ENCODE measurements around the gene ANKRD44. TPM values are rescaled to one million over a fixed set of nuclear protein-coding genes. Genes with fewer than 3 reads are reported as not detected.
"Not testable (repeated sequence)": the region's sequence is repeated elsewhere in the genome, so short reads cannot be mapped to it uniquely, and the experiment has no call there.

The ANKRD44 gene
- total and polyA plus RNA-seq, 4 donors = 25.9 to 63.5 (median 31.5) TPM

DNA sequence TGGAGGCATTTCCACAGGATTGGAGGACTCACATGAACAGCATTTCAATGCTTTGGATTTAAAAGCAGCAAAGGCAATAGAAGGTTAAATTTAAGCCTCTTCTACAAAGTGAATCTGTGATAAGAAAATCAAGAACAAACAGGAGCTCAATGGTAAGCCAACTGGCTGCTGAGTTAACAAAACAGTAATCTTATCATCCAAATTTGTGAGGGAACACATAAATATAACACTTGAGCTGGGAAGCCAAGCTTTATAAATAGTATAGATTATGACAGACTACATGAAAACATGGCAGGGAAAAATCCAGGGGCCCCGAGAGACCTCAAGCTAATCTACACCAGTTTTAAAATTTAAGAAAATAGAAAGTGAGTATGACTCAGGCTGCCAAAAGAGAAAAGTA lies 275.6 kb downstream of the ANKRD44 start:
- DNase-seq (ENCODE audit: low read depth in 4 of 6, low spot score in 6 of 6) = peak in 1 of 6 donors; percentile 65
- no peaks in the 10 kb centered on the region for H3K27me3 ChIP-seq (ENCODE audit: control insufficient read depth, insufficient read depth, low read length)
- no peak overlapping the region for H3K27ac ChIP-seq (ENCODE audit: low read depth, low read length)
- H3K9me3 ChIP-seq (ENCODE audit: control insufficient read depth, insufficient read depth, low read length) = no peaks in the 10 kb centered on the region
- H3K4me3 ChIP-seq (ENCODE audit: low read depth, low read length) = no peak overlapping the region
- no CpG with 5 or more reads among the region's 1 CpG for WGBS (ENCODE audit: insufficient coverage)
- H3K36me3 ChIP-seq (ENCODE audit: control insufficient read depth, insufficient read depth, low read length) = no peaks in the 10 kb centered on the region
- H3K4me1 ChIP-seq (ENCODE audit: control insufficient read depth, insufficient read depth, low read length) = no peaks in the 10 kb centered on the region

DNA sequence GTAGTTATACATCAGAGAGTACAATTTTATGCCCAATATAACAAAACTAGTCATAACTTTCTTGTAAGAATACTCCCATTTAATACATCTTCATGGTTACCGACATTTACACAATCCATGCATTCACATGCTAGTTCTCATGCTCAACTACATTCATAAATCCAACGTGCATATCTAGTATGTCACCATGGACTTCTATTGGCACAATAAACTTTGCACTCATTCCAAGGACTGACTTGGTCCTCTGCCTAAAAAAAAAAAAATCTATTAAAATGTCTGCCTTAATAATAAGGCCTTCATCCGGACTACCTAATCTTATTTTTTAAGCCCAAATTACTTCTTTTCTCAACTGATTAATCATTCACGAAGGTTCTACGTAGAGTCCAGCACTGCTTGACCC lies 276.3 kb downstream of the ANKRD44 start:
- 82% methylated on average over 3 of the region's 5 CpGs for WGBS (ENCODE audit: insufficient coverage)

DNA sequence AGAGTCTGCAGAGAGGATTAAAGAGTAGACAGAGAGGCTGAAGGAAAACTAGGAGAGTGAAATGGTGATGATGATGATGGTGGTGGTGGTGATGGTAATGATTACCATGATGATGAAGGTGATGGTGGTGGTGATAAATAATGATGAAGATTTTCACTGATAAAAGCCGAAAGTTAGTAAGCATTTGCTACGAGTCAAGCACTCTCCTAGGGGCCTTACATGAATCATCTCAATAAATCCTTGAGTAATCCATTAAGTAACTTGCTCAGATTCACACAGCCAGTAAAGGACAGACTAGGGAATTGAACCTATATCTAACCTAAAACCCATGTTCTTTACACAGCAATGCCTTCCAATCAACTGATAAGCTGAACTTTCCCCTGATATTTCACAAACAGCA lies 277.4 kb downstream of the ANKRD44 start:
- Histone ChIP-seq H3K27ac (ENCODE audit: low read depth, low read length) (no peak overlapping the region), H3K36me3 (ENCODE audit: control insufficient read depth, insufficient read depth, low read length) (no peaks in the 10 kb centered on the region), H3K9me3 (ENCODE audit: control insufficient read depth, insufficient read depth, low read length) (no peaks in the 10 kb centered on the region), H3K27me3 (ENCODE audit: control insufficient read depth, insufficient read depth, low read length) (no peaks in the 10 kb centered on the region), H3K4me1 (ENCODE audit: control insufficient read depth, insufficient read depth, low read length) (no peaks in the 10 kb centered on the region), H3K4me3 (ENCODE audit: low read depth, low read length) (no peak overlapping the region)
- DNase-seq (ENCODE audit: low read depth in 4 of 6, low spot score in 6 of 6) = no peak
- 80% methylated on average over 1 of the region's 2 CpGs for WGBS (ENCODE audit: insufficient coverage)

More for the DNA sequence above, 276.3 kb downstream of the ANKRD44 start:
- H3K27me3 ChIP-seq (ENCODE audit: control insufficient read depth, insufficient read depth, low read length) = no peaks in the 10 kb centered on the region
- H3K4me1 ChIP-seq (ENCODE audit: control insufficient read depth, insufficient read depth, low read length) = no peaks in the 10 kb centered on the region
- H3K9me3 ChIP-seq (ENCODE audit: control insufficient read depth, insufficient read depth, low read length) = no peaks in the 10 kb centered on the region
- no peak overlapping the region for H3K4me3 ChIP-seq (ENCODE audit: low read depth, low read length)
- no peak for DNase-seq (ENCODE audit: low read depth in 4 of 6, low spot score in 6 of 6)
- H3K36me3 ChIP-seq (ENCODE audit: control insufficient read depth, insufficient read depth, low read length) = no peaks in the 10 kb centered on the region
- no peak overlapping the region for H3K27ac ChIP-seq (ENCODE audit: low read depth, low read length)

DNA sequence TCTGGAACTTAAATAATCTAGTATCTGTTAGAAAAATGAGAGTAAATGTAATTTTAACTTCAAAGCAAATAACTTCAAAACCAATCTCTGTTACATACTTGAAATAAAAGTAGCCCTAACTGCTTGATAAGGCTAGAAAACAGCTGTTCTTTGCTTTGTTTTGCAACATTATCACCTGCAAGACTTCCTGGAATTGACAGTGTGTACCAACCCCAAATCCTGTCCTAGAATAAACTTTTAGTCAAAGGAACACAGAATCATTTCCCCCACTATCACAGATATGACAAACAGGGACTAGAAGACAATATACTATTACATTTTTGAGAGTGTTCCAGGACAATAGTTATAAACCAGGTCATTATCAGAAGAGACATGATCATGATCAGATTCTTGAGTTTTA lies 278.8 kb downstream of the ANKRD44 start:
- Histone ChIP-seq H3K4me3 (ENCODE audit: low read depth, low read length) (no peak overlapping the region), H3K4me1 (ENCODE audit: control insufficient read depth, insufficient read depth, low read length) (no peaks in the 10 kb centered on the region), H3K27ac (ENCODE audit: low read depth, low read length) (no peak overlapping the region), H3K27me3 (ENCODE audit: control insufficient read depth, insufficient read depth, low read length) (no peaks in the 10 kb centered on the region), H3K36me3 (ENCODE audit: control insufficient read depth, insufficient read depth, low read length) (peaks cover 3% of the 10 kb centered on the region), H3K9me3 (ENCODE audit: control insufficient read depth, insufficient read depth, low read length) (no peaks in the 10 kb centered on the region)
- DNase-seq (ENCODE audit: low read depth in 4 of 6, low spot score in 6 of 6) = no peak

DNA sequence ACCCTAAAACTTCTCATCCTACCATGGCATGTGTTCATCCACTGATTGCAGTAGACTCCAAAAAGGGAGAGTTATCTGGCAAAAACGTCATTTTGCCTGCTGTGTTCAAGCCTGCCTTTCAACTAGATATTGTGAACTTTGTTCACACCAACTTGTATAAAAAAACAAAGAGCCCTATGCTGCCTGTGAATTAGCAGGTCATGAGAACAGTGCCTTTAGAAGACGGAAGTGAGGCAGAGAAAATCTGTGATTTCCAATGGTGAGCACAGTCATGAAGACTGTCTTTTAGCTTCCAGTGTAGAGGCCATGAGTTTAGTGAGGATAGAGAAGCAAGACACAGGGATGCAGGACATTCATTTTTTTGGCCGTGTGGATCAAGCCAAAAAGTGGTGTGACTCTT lies 280.5 kb downstream of the ANKRD44 start:
- Histone ChIP-seq H3K27ac (ENCODE audit: low read depth, low read length) (no peak overlapping the region), H3K36me3 (ENCODE audit: control insufficient read depth, insufficient read depth, low read length) (peaks cover 3% of the 10 kb centered on the region), H3K4me1 (ENCODE audit: control insufficient read depth, insufficient read depth, low read length) (no peaks in the 10 kb centered on the region), H3K27me3 (ENCODE audit: control insufficient read depth, insufficient read depth, low read length) (no peaks in the 10 kb centered on the region), H3K4me3 (ENCODE audit: low read depth, low read length) (no peak overlapping the region), H3K9me3 (ENCODE audit: control insufficient read depth, insufficient read depth, low read length) (no peaks in the 10 kb centered on the region)
- no peak for DNase-seq (ENCODE audit: low read depth in 4 of 6, low spot score in 6 of 6)
- WGBS (ENCODE audit: insufficient coverage) = 80% methylated on average over 2 of the region's 3 CpGs

DNA sequence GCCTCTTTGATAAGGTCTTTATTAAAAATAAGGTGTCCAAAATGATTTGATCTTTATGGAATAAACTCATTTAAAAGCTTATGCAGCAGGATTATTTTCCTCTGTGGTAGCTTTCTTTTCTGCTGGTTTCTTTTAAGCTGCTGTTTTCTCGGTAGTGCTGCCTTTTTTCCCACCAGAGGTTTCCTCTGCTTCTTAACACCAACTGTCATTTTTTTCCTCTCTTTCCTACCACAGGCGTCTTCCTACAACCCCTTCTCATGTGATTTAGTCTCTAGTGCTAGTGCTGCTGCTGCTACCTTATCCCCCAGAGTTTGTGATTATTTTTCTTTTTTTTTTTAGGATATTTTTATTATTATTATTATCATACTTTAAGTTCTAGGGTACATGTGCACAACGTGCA lies 281.9 kb downstream of the ANKRD44 start:
- Histone ChIP-seq H3K4me1 (ENCODE audit: control insufficient read depth, insufficient read depth, low read length) (no peaks in the 10 kb centered on the region), H3K27ac (ENCODE audit: low read depth, low read length) (no peak overlapping the region), H3K9me3 (ENCODE audit: control insufficient read depth, insufficient read depth, low read length) (no peaks in the 10 kb centered on the region), H3K4me3 (ENCODE audit: low read depth, low read length) (no peak overlapping the region), H3K27me3 (ENCODE audit: control insufficient read depth, insufficient read depth, low read length) (no peaks in the 10 kb centered on the region), H3K36me3 (ENCODE audit: control insufficient read depth, insufficient read depth, low read length) (peaks cover 3% of the 10 kb centered on the region)
- DNase-seq (ENCODE audit: low read depth in 4 of 6, low spot score in 6 of 6) = no peak
- WGBS (ENCODE audit: insufficient coverage) = no CpG with 5 or more reads among the region's 3 CpGs

DNA sequence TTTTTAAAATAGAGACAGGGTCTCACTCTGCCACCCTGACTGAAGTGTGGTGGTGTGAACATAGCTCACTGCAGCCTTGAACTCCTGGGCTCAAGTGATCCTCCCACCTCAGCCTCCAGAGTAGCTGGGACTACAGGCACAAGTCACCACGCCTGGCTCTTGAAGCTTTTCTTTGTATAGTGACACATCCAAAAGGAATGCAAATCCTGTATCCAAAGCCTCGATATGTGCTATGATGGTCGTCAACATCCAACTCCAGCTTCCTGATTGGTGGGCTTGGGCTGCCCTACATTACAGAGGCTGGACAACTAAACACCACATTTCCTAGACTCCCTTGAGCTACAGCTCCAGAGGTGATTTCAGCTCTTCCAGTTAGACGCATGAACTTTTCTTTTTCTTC lies 282.4 kb downstream of the ANKRD44 start:
- 78% methylated on average over 2 of the region's 4 CpGs for WGBS (ENCODE audit: insufficient coverage)
- Histone ChIP-seq H3K4me3 (ENCODE audit: low read depth, low read length) (no peak overlapping the region), H3K36me3 (ENCODE audit: control insufficient read depth, insufficient read depth, low read length) (peaks cover 3% of the 10 kb centered on the region), H3K27ac (ENCODE audit: low read depth, low read length) (no peak overlapping the region), H3K9me3 (ENCODE audit: control insufficient read depth, insufficient read depth, low read length) (no peaks in the 10 kb centered on the region), H3K27me3 (ENCODE audit: control insufficient read depth, insufficient read depth, low read length) (no peaks in the 10 kb centered on the region), H3K4me1 (ENCODE audit: control insufficient read depth, insufficient read depth, low read length) (no peaks in the 10 kb centered on the region)
- no peak for DNase-seq (ENCODE audit: low read depth in 4 of 6, low spot score in 6 of 6)

DNA sequence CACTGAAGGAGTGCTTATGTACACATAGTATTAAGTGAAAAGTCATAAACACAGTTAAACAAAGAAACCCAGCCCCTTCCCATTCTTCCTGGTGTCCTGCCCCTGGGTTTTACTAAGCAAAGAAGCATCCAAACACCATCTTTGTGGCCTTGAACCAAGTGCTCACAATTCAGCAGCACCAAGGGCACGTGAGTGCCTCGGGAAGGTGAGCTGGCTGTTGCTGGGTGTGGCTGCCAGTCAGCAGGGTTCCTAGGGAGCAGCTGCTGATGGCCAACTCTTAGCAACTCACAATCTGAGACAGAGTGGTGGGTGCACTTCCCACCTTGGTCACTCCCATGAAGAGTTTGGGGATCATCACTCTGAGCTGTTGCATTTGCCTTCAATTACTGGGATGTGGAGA lies 286.4 kb downstream of the ANKRD44 start:
- DNase-seq (ENCODE audit: low read depth in 4 of 6, low spot score in 6 of 6) = no peak
- Histone ChIP-seq H3K9me3 (ENCODE audit: control insufficient read depth, insufficient read depth, low read length) (peaks cover 1% of the 10 kb centered on the region), H3K4me3 (ENCODE audit: low read depth, low read length) (no peak overlapping the region), H3K27ac (ENCODE audit: low read depth, low read length) (no peak overlapping the region), H3K36me3 (ENCODE audit: control insufficient read depth, insufficient read depth, low read length) (peaks cover 3% of the 10 kb centered on the region), H3K4me1 (ENCODE audit: control insufficient read depth, insufficient read depth, low read length) (no peaks in the 10 kb centered on the region), H3K27me3 (ENCODE audit: control insufficient read depth, insufficient read depth, low read length) (no peaks in the 10 kb centered on the region)
- 75% methylated on average over 2 of the region's 2 CpGs for WGBS (ENCODE audit: insufficient coverage)

DNA sequence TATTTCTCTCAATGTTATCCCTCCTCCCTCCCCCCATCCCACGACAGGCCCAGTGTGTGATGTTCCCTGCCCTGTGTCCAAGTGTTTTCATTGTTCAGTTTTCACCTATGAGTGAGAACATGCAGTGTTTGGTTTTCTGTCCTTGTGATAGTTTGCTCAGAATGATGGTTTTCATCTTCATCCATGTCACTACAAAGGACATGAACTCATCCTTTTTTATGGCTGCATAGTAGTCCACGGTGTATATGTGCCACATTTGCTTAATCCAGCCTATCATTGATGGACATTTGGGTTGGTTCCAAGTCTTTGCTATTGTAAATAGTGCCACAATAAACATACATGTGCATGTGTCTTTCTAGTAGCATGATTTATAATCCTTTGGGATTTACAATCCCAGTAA lies 289.7 kb downstream of the ANKRD44 start:
- H3K27ac ChIP-seq (ENCODE audit: low read depth, low read length); H3K36me3 ChIP-seq (ENCODE audit: control insufficient read depth, insufficient read depth, low read length); H3K9me3 ChIP-seq (ENCODE audit: control insufficient read depth, insufficient read depth, low read length); DNase-seq (ENCODE audit: low read depth in 4 of 6, low spot score in 6 of 6); H3K27me3 ChIP-seq (ENCODE audit: control insufficient read depth, insufficient read depth, low read length); H3K4me3 ChIP-seq (ENCODE audit: low read depth, low read length); H3K4me1 ChIP-seq (ENCODE audit: control insufficient read depth, insufficient read depth, low read length): not testable (repeated sequence)
- WGBS (ENCODE audit: insufficient coverage) = no CpG with 5 or more reads among the region's 2 CpGs

DNA sequence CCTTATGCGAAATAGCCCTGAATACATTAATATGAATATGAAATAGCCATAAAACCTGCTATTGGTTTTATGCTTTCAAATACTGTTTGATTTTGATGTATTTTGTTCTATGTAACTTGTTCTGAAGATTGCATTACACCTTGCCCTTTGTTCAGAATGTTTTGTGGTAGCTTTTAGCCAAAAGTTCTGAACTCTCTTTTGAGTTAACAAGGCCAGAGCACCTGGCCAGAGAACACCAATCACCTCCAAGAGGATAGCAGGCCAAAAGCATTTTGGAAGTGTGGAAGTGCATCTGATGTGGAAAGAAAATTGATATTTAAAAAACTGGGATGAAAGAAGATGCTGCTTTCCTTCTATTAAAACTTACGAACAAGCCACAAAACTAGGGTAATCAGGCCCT lies 297.5 kb downstream of the ANKRD44 start:
- no peak overlapping the region for H3K4me3 ChIP-seq (ENCODE audit: low read depth, low read length)
- no peaks in the 10 kb centered on the region for H3K9me3 ChIP-seq (ENCODE audit: control insufficient read depth, insufficient read depth, low read length)
- no CpG with 5 or more reads among the region's 2 CpGs for WGBS (ENCODE audit: insufficient coverage)
- no peak for DNase-seq (ENCODE audit: low read depth in 4 of 6, low spot score in 6 of 6)
- no peak overlapping the region for H3K27ac ChIP-seq (ENCODE audit: low read depth, low read length)
- H3K27me3 ChIP-seq (ENCODE audit: control insufficient read depth, insufficient read depth, low read length) = no peaks in the 10 kb centered on the region
- peaks cover 8% of the 10 kb centered on the region for H3K4me1 ChIP-seq (ENCODE audit: control insufficient read depth, insufficient read depth, low read length)
- H3K36me3 ChIP-seq (ENCODE audit: control insufficient read depth, insufficient read depth, low read length) = peaks cover 6% of the 10 kb centered on the region

All from spinal cord (tissue), 10 donors.